K562 (cell line): Measurements from ENCODE around the gene CDC6. TPM values are rescaled to one million over a fixed set of nuclear protein-coding genes. Genes with fewer than 3 reads are reported as not detected.

Experiments used
- polyA plus RNA-seq, 8 experiments: library from polyadenylated mRNA; depleted of rRNA in 4 of 8; stranded (reverse) in 5 of 8; unstranded in 3 of 8; fragments of >200 nt; fragmentation: Nextera tagmentation in 2 of 8; fragmentation: Illumina TruSeq in 1 of 8; extraction: Ambion mirVana in 2 of 8; extraction: Trizol in 1 of 8; gene quantifications; 2 replicates each; pipeline versions ENCODE4 v1.2.1 to v1.2.3, GENCODE V29; 2011 to 2014; ENCODE audit warnings: inconsistent platforms in 1 of 8, missing spikeins in 1 of 8
- total RNA-seq, 7 experiments: library from RNA; depleted of rRNA in 6 of 7; stranded (reverse); fragments of >200 nt in 6 of 7; fragmentation: Illumina TruSeq in 2 of 7; extraction: Trizol in 2 of 7; gene quantifications; 2 replicates each; pipeline versions ENCODE4 v1.2.1 to v1.2.3, GENCODE V29; 2011 to 2021; ENCODE audit warnings: low replicate concordance in 1 of 7

CDC6 gene
- total and polyA plus RNA-seq, 9 of the 15 experiments (the other 6 are each of a cell fraction or from before 2014, with no cell fraction given) = 29.6 to 141 (median 106) TPM

Other genes with a start within 250 kb of the CDC6 start
Only the 7 nearest of the 12 such genes appear.
- gene CASC3, start 147.3 kb upstream of the CDC6 start, total RNA-seq (2014; rRNA removed) = 21.5 and 30.8 TPM in 2 replicates
- gene CASC3, start 147.3 kb upstream of the CDC6 start, total RNA-seq (2014; rRNA removed; fragmentation: Illumina TruSeq; extraction: Trizol) = 38.2 and 38.7 TPM in 2 replicates
- 34.4 and 36.5 TPM in 2 replicates for gene CASC3, start 147.3 kb upstream of the CDC6 start, total RNA-seq (2015; rRNA removed; fragmentation: Illumina TruSeq; extraction: Trizol)
- 57.5 and 61.1 TPM in 2 replicates for gene CASC3, start 147.3 kb upstream of the CDC6 start, total RNA-seq (2021)
- 43.3 and 51.8 TPM in 2 replicates for gene CASC3, start 147.3 kb upstream of the CDC6 start, polyA plus RNA-seq (2011; rRNA removed)
- gene CASC3, start 147.3 kb upstream of the CDC6 start, polyA plus RNA-seq (2014; fragmentation: Illumina TruSeq; extraction: Trizol) = 56.5 and 65.1 TPM in 2 replicates
- gene CASC3, start 147.3 kb upstream of the CDC6 start, polyA plus RNA-seq (2014; fragmentation: Nextera tagmentation; extraction: Ambion mirVana) = 10 to 100 TPM; 12.5 to 16.9 TPM
- gene CASC3, start 147.3 kb upstream of the CDC6 start, polyA plus RNA-seq (2014; rRNA removed) = 35.2 and 38.9 TPM in 2 replicates
- 1.8 and 2.1 TPM in 2 replicates for gene RAPGEFL1, start 110.4 kb upstream of the CDC6 start, total RNA-seq (2014; rRNA removed)
- gene RAPGEFL1, start 110.4 kb upstream of the CDC6 start, total RNA-seq (2014; rRNA removed; fragmentation: Illumina TruSeq; extraction: Trizol) = 1.5 and 1.6 TPM in 2 replicates
- gene RAPGEFL1, start 110.4 kb upstream of the CDC6 start, total RNA-seq (2015; rRNA removed; fragmentation: Illumina TruSeq; extraction: Trizol) = 1.5 and 1.8 TPM in 2 replicates
- gene RAPGEFL1, start 110.4 kb upstream of the CDC6 start, total RNA-seq (2021) = 3.6 and 4.1 TPM in 2 replicates
- 2.4 and 2.9 TPM in 2 replicates for gene RAPGEFL1, start 110.4 kb upstream of the CDC6 start, polyA plus RNA-seq (2011; rRNA removed)
- gene RAPGEFL1, start 110.4 kb upstream of the CDC6 start, polyA plus RNA-seq (2014; fragmentation: Illumina TruSeq; extraction: Trizol) = 1.9 and 2.8 TPM in 2 replicates
- under 1 TPM; 0.18 to 0.50 TPM for gene RAPGEFL1, start 110.4 kb upstream of the CDC6 start, polyA plus RNA-seq (2014; fragmentation: Nextera tagmentation; extraction: Ambion mirVana)
- gene RAPGEFL1, start 110.4 kb upstream of the CDC6 start, polyA plus RNA-seq (2014; rRNA removed) = 2.2 and 2.6 TPM in 2 replicates
- 4.0 and 5.3 TPM in 2 replicates for gene WIPF2, start 68.6 kb upstream of the CDC6 start, total RNA-seq (2014; rRNA removed)
- gene WIPF2, start 68.6 kb upstream of the CDC6 start, total RNA-seq (2014; rRNA removed; fragmentation: Illumina TruSeq; extraction: Trizol) = 4.5 and 5.1 TPM in 2 replicates
- gene WIPF2, start 68.6 kb upstream of the CDC6 start, total RNA-seq (2015; rRNA removed; fragmentation: Illumina TruSeq; extraction: Trizol) = 4.9 and 5.3 TPM in 2 replicates
- gene WIPF2, start 68.6 kb upstream of the CDC6 start, total RNA-seq (2021) = 13.9 and 15.0 TPM in 2 replicates
- 3.6 and 5.3 TPM in 2 replicates for gene WIPF2, start 68.6 kb upstream of the CDC6 start, polyA plus RNA-seq (2011; rRNA removed)
- 10.7 and 11.0 TPM in 2 replicates for gene WIPF2, start 68.6 kb upstream of the CDC6 start, polyA plus RNA-seq (2014; fragmentation: Illumina TruSeq; extraction: Trizol)
- 1 to 10 TPM; 3.9 to 4.5 TPM for gene WIPF2, start 68.6 kb upstream of the CDC6 start, polyA plus RNA-seq (2014; fragmentation: Nextera tagmentation; extraction: Ambion mirVana)
- 6.5 and 7.9 TPM in 2 replicates for gene WIPF2, start 68.6 kb upstream of the CDC6 start, polyA plus RNA-seq (2014; rRNA removed)
- 13.6 and 18.7 TPM in 2 replicates for gene RARA, start 21.3 kb downstream of the CDC6 start, total RNA-seq (2014; rRNA removed)
- 5.0 and 7.5 TPM in 2 replicates for gene RARA, start 21.3 kb downstream of the CDC6 start, total RNA-seq (2014; rRNA removed; fragmentation: Illumina TruSeq; extraction: Trizol)
- 7.9 and 8.3 TPM in 2 replicates for gene RARA, start 21.3 kb downstream of the CDC6 start, total RNA-seq (2015; rRNA removed; fragmentation: Illumina TruSeq; extraction: Trizol)
- 26.2 and 28.0 TPM in 2 replicates for gene RARA, start 21.3 kb downstream of the CDC6 start, total RNA-seq (2021)
- 2.7 and 3.5 TPM in 2 replicates for gene RARA, start 21.3 kb downstream of the CDC6 start, polyA plus RNA-seq (2011; rRNA removed)
- gene RARA, start 21.3 kb downstream of the CDC6 start, polyA plus RNA-seq (2014; fragmentation: Illumina TruSeq; extraction: Trizol) = 24.2 and 25.2 TPM in 2 replicates
- gene RARA, start 21.3 kb downstream of the CDC6 start, polyA plus RNA-seq (2014; fragmentation: Nextera tagmentation; extraction: Ambion mirVana) = under 1 TPM; 0.10 TPM
- gene RARA, start 21.3 kb downstream of the CDC6 start, polyA plus RNA-seq (2014; rRNA removed) = 12.2 and 13.0 TPM in 2 replicates
- gene GJD3, start 76.9 kb downstream of the CDC6 start, total RNA-seq (2014; rRNA removed) = not detected in 2 replicates
- not detected in 2 replicates for gene GJD3, start 76.9 kb downstream of the CDC6 start, total RNA-seq (2014; rRNA removed; fragmentation: Illumina TruSeq; extraction: Trizol)
- not detected in 2 replicates for gene GJD3, start 76.9 kb downstream of the CDC6 start, total RNA-seq (2015; rRNA removed; fragmentation: Illumina TruSeq; extraction: Trizol)
- gene GJD3, start 76.9 kb downstream of the CDC6 start, total RNA-seq (2021) = 0.38 TPM in 1 of 2 replicates, not detected in the other
- not detected in 2 replicates for gene GJD3, start 76.9 kb downstream of the CDC6 start, polyA plus RNA-seq (2011; rRNA removed)
- not detected in 2 replicates for gene GJD3, start 76.9 kb downstream of the CDC6 start, polyA plus RNA-seq (2014; fragmentation: Illumina TruSeq; extraction: Trizol)
- gene GJD3, start 76.9 kb downstream of the CDC6 start, polyA plus RNA-seq (2014; fragmentation: Nextera tagmentation; extraction: Ambion mirVana) = not detected
- 0.17 TPM in 1 of 2 replicates, not detected in the other for gene GJD3, start 76.9 kb downstream of the CDC6 start, polyA plus RNA-seq (2014; rRNA removed)
- 131 and 133 TPM in 2 replicates for gene TOP2A, start 130.0 kb downstream of the CDC6 start, total RNA-seq (2014; rRNA removed)
- 335 and 375 TPM in 2 replicates for gene TOP2A, start 130.0 kb downstream of the CDC6 start, total RNA-seq (2014; rRNA removed; fragmentation: Illumina TruSeq; extraction: Trizol)
- 257 and 281 TPM in 2 replicates for gene TOP2A, start 130.0 kb downstream of the CDC6 start, total RNA-seq (2015; rRNA removed; fragmentation: Illumina TruSeq; extraction: Trizol)
- gene TOP2A, start 130.0 kb downstream of the CDC6 start, total RNA-seq (2021) = 266 and 282 TPM in 2 replicates
- 150 and 347 TPM in 2 replicates for gene TOP2A, start 130.0 kb downstream of the CDC6 start, polyA plus RNA-seq (2011; rRNA removed)
- gene TOP2A, start 130.0 kb downstream of the CDC6 start, polyA plus RNA-seq (2014; fragmentation: Illumina TruSeq; extraction: Trizol) = 204 and 233 TPM in 2 replicates
- 100 to 1,000 TPM; 175 to 259 TPM for gene TOP2A, start 130.0 kb downstream of the CDC6 start, polyA plus RNA-seq (2014; fragmentation: Nextera tagmentation; extraction: Ambion mirVana)
- 163 and 185 TPM in 2 replicates for gene TOP2A, start 130.0 kb downstream of the CDC6 start, polyA plus RNA-seq (2014; rRNA removed)
- 17.8 and 18.6 TPM in 2 replicates for gene IGFBP4, start 155.6 kb downstream of the CDC6 start, total RNA-seq (2014; rRNA removed)
- 18.1 and 18.3 TPM in 2 replicates for gene IGFBP4, start 155.6 kb downstream of the CDC6 start, total RNA-seq (2014; rRNA removed; fragmentation: Illumina TruSeq; extraction: Trizol)
- 12.0 and 12.6 TPM in 2 replicates for gene IGFBP4, start 155.6 kb downstream of the CDC6 start, total RNA-seq (2015; rRNA removed; fragmentation: Illumina TruSeq; extraction: Trizol)
- 87.6 and 99.8 TPM in 2 replicates for gene IGFBP4, start 155.6 kb downstream of the CDC6 start, total RNA-seq (2021)
- gene IGFBP4, start 155.6 kb downstream of the CDC6 start, polyA plus RNA-seq (2011; rRNA removed) = 47.2 and 98.1 TPM in 2 replicates
- gene IGFBP4, start 155.6 kb downstream of the CDC6 start, polyA plus RNA-seq (2014; fragmentation: Illumina TruSeq; extraction: Trizol) = 46.6 and 64.4 TPM in 2 replicates
- 10 to 100 TPM in 1 of 2 experiments, 1 to 10 TPM in 1; 8.8 to 10.8 TPM for gene IGFBP4, start 155.6 kb downstream of the CDC6 start, polyA plus RNA-seq (2014; fragmentation: Nextera tagmentation; extraction: Ambion mirVana)
- gene IGFBP4, start 155.6 kb downstream of the CDC6 start, polyA plus RNA-seq (2014; rRNA removed) = 37.5 and 43.5 TPM in 2 replicates